ENCODE data around the gene AHNAK2.
"Not testable (repeated sequence)": the region's sequence is repeated elsewhere in the genome, so short reads cannot be mapped to it uniquely, and the experiment has no call there.

Gene AHNAK2

GRCh38 chr14:104895207-104895785, 82.9 kb downstream of the AHNAK2 start:
- no peak for DNase-seq

DNA sequence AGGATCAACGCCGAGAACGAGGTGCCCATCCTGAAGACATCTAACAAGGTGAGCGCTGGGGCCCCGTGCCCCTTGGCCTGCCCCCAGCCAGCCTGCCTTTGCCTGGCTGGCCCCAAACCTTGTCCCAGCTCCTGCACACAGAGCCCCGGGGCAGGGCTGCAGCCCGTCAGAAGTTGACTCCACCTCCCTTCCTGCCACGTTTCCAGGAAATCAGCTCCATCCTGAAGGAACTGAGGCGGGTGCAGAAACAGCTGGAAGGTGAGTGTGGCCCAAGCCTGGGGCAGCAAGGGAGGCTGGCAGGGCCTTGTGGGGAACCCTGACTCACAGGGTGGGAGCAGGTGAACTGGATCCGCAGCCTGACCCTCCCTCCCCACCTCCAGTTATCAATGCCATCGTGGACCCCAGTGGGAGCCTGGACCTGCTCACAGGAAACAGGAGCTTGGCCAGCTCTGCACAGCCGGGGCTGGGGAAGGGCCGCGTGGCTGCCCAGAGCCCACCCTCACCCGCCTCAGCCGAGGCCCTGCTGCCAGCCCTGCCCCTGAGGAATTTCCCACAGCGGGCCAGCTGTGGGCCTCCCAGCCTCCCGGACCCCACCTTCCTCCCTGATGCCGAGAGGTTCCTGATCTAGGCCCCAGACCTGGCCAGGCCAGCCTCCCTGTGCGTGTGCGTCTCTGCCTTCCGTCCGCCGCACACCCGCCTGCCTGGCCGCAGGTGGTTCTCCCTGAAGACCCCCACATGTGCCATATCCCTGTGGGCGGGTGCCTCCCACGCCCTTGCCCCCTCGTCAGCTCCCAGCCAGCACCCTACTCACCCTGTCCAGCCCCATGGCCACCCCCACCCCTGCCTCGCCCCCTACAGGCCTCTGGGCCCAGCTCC, 83.6 kb downstream of the AHNAK2 start:
- no peak for DNase-seq

- DNase-seq, result no peak
These were observed 84.6 kb downstream of the AHNAK2 start for GRCh38 chr14:104893435-104894207.

- DNase-seq, result no peak
These were observed 85.4 kb downstream of the AHNAK2 start for GRCh38 chr14:104892531-104893434.

DNA sequence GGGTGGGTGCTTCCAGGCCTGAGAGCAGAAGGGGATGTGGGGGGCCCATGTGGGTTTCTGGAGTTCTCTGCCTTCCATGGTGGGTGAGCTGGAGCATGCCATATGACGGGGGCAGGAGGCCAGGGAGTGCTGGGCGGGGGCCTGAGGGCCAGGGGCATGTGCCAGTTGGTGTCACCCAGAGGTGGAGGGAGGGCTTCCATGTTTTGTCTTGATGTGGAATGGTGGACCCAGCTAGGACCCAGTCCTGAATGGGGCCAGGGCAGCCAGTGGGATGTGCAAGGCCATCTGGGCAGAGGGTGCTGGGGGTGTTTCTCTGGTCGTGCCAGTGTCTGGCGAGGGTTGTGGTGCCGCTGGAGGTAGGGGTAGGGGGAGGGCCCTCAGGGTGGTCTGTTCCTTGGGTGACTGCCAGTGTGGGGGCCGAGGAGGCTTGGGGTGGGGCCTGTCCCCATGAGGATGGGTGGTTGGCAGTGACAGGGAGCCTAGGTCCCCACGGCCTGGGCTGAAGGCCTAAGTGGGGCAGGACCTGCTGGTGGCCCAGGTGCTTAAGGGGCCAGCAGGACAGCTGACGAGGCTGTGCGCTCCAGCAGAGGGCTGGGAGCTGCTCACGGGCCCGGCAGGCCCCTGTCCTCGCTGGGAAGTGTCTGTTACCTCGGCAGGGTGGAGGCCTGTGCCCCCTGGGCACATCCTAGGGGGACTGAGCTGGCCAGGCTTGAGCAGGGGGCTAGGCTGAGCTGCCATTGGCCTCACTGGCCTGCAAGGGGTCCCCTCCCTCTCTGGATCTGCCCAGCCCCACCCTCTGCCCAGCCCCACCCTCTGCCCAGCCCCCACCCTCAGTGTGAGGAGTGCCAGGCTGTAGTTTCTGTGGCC, 86.3 kb downstream of the AHNAK2 start:
- DNase-seq, result no peak

- DNase-seq, result no peak
These were observed 87.0 kb downstream of the AHNAK2 start for GRCh38 chr14:104891121-104891551.

GRCh38 chr14:104890292-104890691, 87.9 kb downstream of the AHNAK2 start:
- DNase-seq, result not testable (repeated sequence)

- DNase-seq, result no peak
These were observed 88.8 kb downstream of the AHNAK2 start for GRCh38 chr14:104889375-104889757.

- DNase-seq, result no peak
These were observed 89.4 kb downstream of the AHNAK2 start for GRCh38 chr14:104888489-104889374.

DNA sequence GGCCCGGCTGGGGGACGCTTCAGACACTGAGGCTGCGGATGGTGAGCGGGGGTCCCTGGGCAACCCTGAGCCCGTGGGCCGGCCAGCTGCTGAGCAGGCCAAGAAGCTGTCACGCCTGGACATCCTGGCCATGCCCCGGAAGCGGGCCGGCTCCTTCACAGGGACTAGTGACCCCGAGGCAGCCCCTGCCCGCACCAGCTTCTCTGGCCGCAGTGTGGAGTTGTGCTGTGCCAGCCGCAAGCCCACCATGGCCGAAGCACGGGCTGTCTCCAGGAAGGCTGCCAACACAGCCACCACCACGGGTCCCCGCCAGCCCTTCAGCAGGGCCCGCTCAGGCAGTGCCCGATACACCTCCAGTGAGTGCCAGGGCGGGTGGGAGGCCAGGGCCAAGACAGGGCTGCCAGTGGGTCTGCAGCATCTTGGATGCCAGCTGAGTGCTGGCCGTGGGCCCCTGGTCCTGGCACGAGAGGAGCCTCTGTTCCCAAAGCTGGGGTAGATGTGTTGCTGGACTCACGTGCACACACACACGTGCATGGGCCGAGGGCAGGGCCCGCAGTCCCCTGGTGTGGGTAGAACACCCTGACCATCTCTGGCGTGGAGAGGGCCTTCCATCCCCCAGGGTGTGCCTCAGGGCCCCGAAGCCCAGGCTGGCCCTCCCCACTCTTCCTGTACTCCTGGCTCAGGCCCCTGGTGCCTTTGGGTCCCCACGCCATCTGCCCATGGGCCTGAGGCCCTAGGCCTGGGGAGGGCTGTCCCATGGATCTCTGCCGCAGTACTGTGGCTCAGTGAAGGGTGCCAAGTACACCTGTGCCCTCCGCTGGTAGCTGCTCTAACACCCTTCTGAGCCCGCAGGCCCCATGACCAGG, 90.3 kb downstream of the AHNAK2 start:
- no peak for DNase-seq
